Measurements from ENCODE around the gene SPAG9.
"Not testable (repeated sequence)": the region's sequence is repeated elsewhere in the genome, so short reads cannot be mapped to it uniquely, and the experiment has no call there.

The SPAG9 gene

DNA sequence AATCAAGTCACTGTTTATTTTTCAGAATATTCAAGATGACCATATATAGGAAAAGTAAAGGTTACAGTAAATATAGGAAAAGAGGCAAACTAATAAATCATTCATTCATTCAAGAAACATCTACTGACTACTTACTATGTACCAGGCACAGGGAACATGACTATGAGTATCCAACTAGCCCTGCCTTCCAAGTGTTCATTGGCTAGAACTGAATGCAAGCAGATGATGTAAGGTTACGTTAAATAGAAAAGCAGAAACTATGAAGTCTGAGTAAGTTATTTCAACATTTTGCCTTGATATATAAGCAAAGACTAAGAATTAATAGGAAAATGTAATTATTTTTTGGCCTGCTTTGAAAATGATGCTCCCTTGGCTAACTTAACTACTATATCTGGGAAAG, 36.7 kb downstream of the SPAG9 start:
- no peak for ATAC-seq
- DNase-seq, result no peak
- peaks cover 7% of the 10 kb centered on the region for H3K36me3 Mint-ChIP-seq (ENCODE audit: low read depth)
- no peak overlapping the region for H3K27ac Mint-ChIP-seq
- no peak overlapping the region for H3K4me3 Mint-ChIP-seq
- H3K27me3 Mint-ChIP-seq, result no peaks in the 10 kb centered on the region
- H3K9me3 Mint-ChIP-seq, result no peaks in the 10 kb centered on the region
- peaks cover 12% of the 10 kb centered on the region for H3K4me1 Mint-ChIP-seq

DNA sequence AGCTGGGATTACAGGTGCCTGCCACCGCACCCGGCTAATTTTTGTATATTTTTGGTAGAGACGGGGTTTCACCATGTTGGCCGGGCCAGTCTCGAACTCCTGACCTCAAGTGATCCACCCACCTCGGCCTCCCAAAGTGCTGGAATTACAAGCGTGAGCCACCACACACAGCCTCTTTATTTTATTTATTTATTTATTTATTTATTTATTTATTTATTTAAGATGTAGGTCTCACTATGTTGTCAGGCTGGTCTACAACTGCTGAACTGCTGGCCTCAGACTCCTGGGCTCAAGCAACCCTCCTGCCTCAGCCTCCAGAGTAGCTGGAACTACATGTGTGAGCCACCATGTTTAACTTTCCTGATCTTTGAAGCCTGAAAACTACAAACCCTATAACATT, 37.3 kb downstream of the SPAG9 start:
- H3K27me3 Mint-ChIP-seq, H3K4me3 Mint-ChIP-seq, H3K9me3 Mint-ChIP-seq, H3K27ac Mint-ChIP-seq, ATAC-seq, DNase-seq: not testable (repeated sequence)
- Mint-ChIP-seq H3K4me1 (peaks cover 12% of the 10 kb centered on the region), H3K36me3 (ENCODE audit: low read depth) (peaks cover 11% of the 10 kb centered on the region)

DNA sequence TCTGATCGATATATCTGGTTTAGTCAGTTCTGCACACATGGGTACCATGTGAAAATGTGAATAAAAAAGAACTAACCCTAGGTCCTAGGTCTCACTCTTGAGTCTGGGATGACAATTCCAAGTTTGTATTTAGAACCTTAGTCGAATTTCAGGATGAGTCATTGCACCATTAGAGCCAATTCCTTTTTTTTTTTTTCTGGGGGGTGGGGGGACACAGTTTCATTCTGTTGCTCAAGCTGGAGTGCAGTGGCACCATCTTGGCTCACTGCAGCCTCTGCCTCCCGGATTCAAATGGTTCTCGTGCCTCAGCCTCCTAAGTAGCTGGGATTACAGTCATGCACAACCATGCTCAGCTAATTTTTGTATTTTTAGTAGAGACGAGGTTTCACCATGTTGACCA, 41.6 kb downstream of the SPAG9 start:
- no peaks in the 10 kb centered on the region for H3K4me1 Mint-ChIP-seq
- no peak for DNase-seq
- no peaks in the 10 kb centered on the region for H3K9me3 Mint-ChIP-seq
- peaks cover 20% of the 10 kb centered on the region for H3K36me3 Mint-ChIP-seq (ENCODE audit: low read depth)
- no peaks in the 10 kb centered on the region for H3K27me3 Mint-ChIP-seq
- no peak for ATAC-seq
- no peak overlapping the region for H3K27ac Mint-ChIP-seq
- no peak overlapping the region for H3K4me3 Mint-ChIP-seq

DNA sequence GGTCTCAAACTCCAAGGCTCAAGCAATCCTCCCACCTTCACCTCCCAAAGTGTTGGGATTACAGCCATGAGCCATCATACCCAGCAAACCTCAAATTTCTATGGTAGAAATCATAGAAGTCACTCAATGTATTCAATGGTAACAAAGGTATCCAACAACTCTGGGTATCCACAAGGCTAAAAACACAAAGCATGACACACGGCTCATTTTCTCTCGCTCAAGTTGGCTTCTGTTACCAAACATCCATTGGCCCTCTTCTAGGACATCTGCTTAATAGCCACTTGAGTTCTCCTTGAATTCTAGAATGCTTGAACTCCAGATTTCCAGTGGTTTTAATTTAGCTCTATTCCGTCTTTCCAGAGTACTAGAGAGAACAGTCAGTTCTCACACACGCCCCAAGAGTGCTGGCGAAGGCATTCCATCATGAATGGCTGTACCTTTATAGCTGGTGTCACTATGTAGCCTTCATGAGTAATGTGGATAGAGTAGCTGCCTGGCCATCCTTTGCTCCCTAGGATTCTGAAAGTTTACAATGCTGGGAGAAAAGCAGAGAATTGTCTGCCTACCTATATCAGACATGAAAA, 42.6 kb downstream of the SPAG9 start:
- Mint-ChIP-seq H3K27ac (no peak overlapping the region), H3K36me3 (ENCODE audit: low read depth) (peaks cover 20% of the 10 kb centered on the region), H3K4me1 (no peaks in the 10 kb centered on the region), H3K27me3 (no peaks in the 10 kb centered on the region), H3K4me3 (no peak overlapping the region), H3K9me3 (no peaks in the 10 kb centered on the region)
- DNase-seq (no peak), ATAC-seq (no peak)

DNA sequence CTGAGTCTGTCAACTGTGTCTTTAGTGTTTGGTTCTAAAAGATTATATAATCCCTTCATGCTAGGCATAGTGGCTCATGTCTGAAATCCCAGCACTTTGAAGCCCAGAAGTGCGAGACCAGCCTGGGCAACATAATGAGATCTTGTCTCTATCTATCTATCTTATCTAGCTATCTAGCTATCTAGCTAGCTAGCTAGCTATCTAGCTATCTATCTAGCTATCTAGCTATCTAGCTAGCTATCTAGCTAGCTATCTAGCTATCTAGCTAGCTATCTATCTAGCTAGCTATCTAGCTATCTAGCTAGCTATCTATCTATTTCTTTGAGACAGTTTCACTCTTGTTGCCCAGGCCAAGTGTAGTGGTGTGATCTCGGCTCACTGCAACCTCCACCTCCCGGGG, 43.8 kb downstream of the SPAG9 start:
- no peak overlapping the region for H3K27ac Mint-ChIP-seq
- DNase-seq (no peak), ATAC-seq (no peak)
- H3K4me3 Mint-ChIP-seq, result no peak overlapping the region
- no peaks in the 10 kb centered on the region for H3K27me3 Mint-ChIP-seq
- no peaks in the 10 kb centered on the region for H3K9me3 Mint-ChIP-seq
- H3K36me3 Mint-ChIP-seq (ENCODE audit: low read depth), result peaks cover 20% of the 10 kb centered on the region
- peaks cover under 1% of the 10 kb centered on the region for H3K4me1 Mint-ChIP-seq

DNA sequence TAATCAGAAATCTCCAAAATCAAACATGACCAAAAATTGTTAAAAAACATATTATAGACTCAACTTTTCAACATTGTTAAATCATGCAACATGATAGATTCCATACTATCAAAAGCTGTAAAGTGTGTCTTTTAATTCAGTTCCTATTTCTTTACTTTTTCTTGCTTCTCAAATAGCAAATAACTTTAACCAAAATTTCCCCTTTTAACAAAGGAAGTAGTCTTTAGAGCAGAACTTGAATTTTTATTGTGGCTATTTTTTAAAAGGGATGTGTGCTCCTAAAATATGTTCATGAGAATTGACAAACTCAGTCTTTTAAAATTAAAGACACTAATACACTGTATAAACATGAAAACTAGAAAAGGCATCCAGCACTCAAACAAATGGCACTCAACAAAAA, 49.1 kb downstream of the SPAG9 start:
- H3K9me3 Mint-ChIP-seq, result no peaks in the 10 kb centered on the region
- H3K4me3 Mint-ChIP-seq, result no peak overlapping the region
- DNase-seq, result no peak
- H3K4me1 Mint-ChIP-seq, result peaks cover 18% of the 10 kb centered on the region
- H3K27ac Mint-ChIP-seq, result no peak overlapping the region
- no peak for ATAC-seq
- H3K36me3 Mint-ChIP-seq (ENCODE audit: low read depth), result peaks cover 2% of the 10 kb centered on the region
- no peaks in the 10 kb centered on the region for H3K27me3 Mint-ChIP-seq

DNA sequence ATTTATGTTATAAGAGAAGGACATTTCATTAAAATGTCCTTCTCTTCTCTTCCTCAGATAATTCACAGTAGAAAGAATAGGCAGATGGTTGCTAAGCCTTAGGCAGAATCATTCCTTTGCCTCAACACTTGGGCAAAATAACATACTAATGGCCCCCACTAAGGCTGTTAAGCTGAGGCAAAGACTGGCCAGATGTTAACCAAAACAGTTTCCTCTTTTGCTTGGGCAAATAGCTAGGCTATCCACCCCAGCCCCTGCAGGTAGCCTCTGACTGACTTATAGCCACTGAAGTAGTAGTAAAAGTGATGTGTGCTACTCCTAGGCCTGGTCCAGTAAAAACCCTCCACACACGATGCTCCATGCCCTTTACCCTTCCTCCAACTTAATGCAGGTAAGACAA, 55.2 kb downstream of the SPAG9 start:
- DNase-seq, result no peak

DNA sequence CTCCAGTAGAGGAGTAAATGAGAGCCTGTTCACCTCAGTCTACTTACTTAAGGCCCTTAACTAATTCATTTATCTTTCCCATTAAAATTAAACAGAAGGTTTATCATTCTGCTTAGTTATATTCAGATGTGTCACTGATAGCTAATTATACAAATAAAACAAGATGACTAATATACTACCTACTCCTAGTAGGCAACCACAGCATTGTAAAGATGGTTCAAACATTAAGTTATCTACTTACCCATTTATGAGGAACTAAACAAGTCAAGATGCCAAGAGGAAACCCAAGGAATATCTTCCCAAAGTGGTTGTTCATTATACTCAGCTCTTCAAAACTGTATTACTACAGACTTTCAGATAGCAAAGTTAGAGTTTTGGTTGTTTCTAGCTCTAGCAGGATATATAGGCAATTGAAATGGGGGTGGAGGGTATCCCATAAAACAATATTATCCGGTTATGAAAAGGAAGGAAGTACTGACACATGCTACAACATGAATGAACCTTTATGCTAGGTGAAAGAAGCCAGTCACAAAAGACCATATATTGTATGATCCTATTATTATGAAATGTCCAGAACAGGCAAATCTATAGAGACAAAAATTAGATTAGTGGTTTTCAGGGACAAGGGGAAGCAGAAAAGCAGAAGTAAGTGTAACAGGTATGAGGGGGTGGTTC, 56.5 kb downstream of the SPAG9 start:
- DNase-seq, result no peak
- H3K27ac Mint-ChIP-seq, result no peak overlapping the region

More for the DNA sequence above, 55.2 kb downstream of the SPAG9 start:
- H3K36me3 Mint-ChIP-seq (ENCODE audit: low read depth), result no peaks in the 10 kb centered on the region
- H3K4me3 Mint-ChIP-seq, result no peak overlapping the region
- H3K9me3 Mint-ChIP-seq, result no peaks in the 10 kb centered on the region
- ATAC-seq, result no peak
- no peaks in the 10 kb centered on the region for H3K27me3 Mint-ChIP-seq
- no peak overlapping the region for H3K27ac Mint-ChIP-seq
- H3K4me1 Mint-ChIP-seq, result peaks cover 15% of the 10 kb centered on the region

DNA sequence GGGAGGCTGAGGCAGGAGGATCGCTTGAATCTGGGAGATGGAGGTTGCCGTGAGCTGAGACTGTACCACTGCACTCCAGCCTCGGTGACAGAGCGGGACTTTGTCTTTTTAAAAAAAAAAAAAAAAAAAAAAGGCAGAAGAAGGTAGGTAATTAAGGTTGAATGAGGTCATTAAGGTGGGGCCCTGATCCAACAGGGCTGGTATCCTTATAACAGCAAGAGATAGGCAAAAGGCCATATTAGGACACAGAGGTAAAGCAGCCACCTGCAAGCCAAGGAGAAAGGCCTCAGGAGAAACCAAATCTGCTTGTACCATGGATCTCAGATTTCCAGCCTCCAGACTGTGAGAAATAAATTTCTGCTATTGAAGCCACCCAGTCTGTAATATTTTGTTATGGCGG, 60.3 kb downstream of the SPAG9 start:
- peaks cover 8% of the 10 kb centered on the region for H3K4me1 Mint-ChIP-seq
- no peak overlapping the region for H3K27ac Mint-ChIP-seq
- no peaks in the 10 kb centered on the region for H3K9me3 Mint-ChIP-seq
- no peak for DNase-seq
- H3K4me3 Mint-ChIP-seq, result no peak overlapping the region
- no peak for ATAC-seq
- H3K27me3 Mint-ChIP-seq, result no peaks in the 10 kb centered on the region
- H3K36me3 Mint-ChIP-seq (ENCODE audit: low read depth), result no peaks in the 10 kb centered on the region

More for the DNA sequence above, 56.5 kb downstream of the SPAG9 start:
- no peak overlapping the region for H3K4me3 Mint-ChIP-seq
- H3K4me1 Mint-ChIP-seq, result peaks cover 11% of the 10 kb centered on the region
- H3K36me3 Mint-ChIP-seq (ENCODE audit: low read depth), result no peaks in the 10 kb centered on the region
- H3K9me3 Mint-ChIP-seq, result no peaks in the 10 kb centered on the region
- no peak for ATAC-seq
- no peaks in the 10 kb centered on the region for H3K27me3 Mint-ChIP-seq

DNA sequence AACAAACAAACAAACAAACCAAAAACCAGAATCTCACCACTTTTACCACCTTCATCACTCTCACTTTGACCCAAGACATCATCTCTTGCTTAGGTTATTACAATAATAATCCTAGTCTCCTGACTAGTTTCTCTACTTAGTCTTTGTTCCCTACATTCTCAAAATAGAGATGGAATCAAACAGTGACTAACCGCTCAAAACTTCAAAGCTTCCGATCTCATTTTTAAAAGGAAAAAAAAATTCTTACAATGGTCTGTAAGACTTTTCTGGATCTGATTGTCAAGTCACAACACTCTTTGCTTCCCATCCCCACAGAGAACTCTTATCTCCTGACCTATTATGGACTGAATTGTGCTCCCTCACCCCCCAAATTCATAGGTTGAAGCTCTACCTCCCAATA, 60.9 kb downstream of the SPAG9 start:
- H3K4me3 Mint-ChIP-seq, result no peak overlapping the region
- ATAC-seq (no peak), DNase-seq (no peak)
- no peak overlapping the region for H3K27ac Mint-ChIP-seq
- H3K27me3 Mint-ChIP-seq, result no peaks in the 10 kb centered on the region
- peaks cover 8% of the 10 kb centered on the region for H3K4me1 Mint-ChIP-seq
- H3K9me3 Mint-ChIP-seq, result no peaks in the 10 kb centered on the region
- H3K36me3 Mint-ChIP-seq (ENCODE audit: low read depth), result no peaks in the 10 kb centered on the region

DNA sequence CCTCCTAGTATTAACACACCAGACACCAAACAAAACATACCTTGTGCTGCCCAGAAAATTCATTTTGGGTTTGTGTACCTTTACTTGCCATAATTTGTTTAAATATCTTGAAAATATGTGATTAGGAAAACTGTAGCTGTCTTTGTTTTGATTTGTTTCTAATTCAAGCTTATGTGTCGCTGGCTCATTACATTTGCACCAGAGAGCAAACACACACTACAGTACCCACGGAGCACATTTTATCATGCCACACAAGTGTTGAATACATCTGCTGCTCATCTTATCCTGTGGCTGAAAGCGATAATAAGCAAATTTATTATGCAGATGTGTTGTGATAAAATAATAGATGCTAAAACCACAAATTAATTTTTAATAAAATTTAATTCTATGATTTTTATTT, 63.1 kb downstream of the SPAG9 start:
- Mint-ChIP-seq H3K27ac (no peak overlapping the region), H3K4me3 (no peak overlapping the region), H3K27me3 (no peaks in the 10 kb centered on the region), H3K4me1 (peaks cover 5% of the 10 kb centered on the region), H3K36me3 (ENCODE audit: low read depth) (no peaks in the 10 kb centered on the region), H3K9me3 (no peaks in the 10 kb centered on the region)
- no peak for ATAC-seq
- DNase-seq, result no peak

DNA sequence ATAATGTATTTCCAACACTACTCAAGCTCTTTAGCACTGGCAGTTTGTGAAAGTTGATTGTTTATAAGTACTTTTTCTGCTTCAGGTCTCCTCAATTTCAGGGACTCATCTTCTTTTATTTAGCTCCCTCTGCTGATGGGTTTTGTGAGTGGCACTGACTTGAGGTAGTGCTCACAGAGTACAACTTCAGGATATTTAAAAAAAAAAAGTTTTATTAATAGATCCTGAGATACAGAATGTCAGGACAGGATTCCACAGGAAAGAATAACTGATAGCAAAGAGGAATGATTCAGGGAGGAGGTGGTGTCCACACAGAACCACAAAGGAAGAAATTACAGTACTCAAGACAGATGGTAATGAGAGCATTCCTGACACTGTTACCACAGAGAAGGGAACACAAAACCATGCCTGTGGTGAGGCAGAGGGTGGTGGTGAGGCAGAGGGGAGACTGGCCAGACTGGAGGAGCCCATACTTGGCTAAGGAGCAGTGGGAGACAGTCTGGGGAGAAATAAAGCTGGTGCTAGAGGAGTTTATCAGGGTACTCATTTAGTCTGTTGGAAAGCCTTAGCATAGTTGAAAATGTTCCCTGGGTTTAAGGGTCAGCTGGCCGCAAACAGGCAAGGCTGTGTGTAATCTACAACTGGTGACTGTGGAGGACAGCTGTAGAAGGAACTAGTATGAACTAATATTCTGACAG, 63.7 kb downstream of the SPAG9 start:
- ATAC-seq (peak; percentile 61), DNase-seq (no peak)
- H3K36me3 Mint-ChIP-seq (ENCODE audit: low read depth), result peaks cover 2% of the 10 kb centered on the region
- H3K27me3 Mint-ChIP-seq, result no peaks in the 10 kb centered on the region
- H3K4me3 Mint-ChIP-seq, result no peak overlapping the region
- peaks cover 5% of the 10 kb centered on the region for H3K4me1 Mint-ChIP-seq
- no peaks in the 10 kb centered on the region for H3K9me3 Mint-ChIP-seq
- H3K27ac Mint-ChIP-seq, result no peak overlapping the region

DNA sequence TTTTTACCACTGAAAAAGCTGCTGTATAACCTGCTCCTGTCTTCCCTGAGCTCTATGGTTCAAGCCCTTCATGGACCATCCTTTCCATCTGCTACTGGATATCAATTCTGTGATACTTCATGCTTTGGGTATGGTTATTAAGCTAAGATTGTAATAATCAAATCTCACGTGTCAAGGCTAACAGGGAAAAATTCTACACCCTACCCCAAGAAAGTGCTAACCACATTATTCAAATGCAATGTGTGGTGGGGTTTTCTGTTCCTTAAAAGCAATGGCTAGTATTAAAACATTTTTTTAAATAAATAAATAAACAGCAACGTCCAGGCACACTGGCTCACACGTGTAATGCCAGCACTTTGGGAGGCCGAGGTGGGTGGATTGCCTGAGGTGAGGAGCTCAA, 65.9 kb downstream of the SPAG9 start:
- DNase-seq (no peak), ATAC-seq (no peak)
- H3K4me3 Mint-ChIP-seq, result no peak overlapping the region
- peaks cover 10% of the 10 kb centered on the region for H3K4me1 Mint-ChIP-seq
- H3K9me3 Mint-ChIP-seq, result no peaks in the 10 kb centered on the region
- no peak overlapping the region for H3K27ac Mint-ChIP-seq
- H3K27me3 Mint-ChIP-seq, result no peaks in the 10 kb centered on the region
- H3K36me3 Mint-ChIP-seq (ENCODE audit: low read depth), result peaks cover 2% of the 10 kb centered on the region

DNA sequence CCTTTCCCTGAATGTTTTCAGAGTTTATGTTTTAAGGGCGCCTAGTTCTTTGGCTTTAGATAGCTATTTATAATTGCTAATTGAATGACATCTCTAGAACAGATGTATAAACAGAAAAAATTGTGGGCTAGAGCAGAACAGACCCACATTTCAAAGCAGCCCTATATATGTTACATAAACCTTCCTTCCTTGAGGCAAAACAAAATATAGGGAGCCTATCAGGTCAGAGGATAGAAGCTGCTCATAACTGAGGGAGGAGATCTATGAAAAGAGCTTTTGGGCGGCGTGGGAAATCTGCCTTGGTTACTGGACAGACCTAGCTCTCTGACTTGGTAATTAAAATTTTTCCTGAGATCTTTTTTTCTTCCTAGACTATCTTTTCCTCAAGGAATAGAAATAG, 68.4 kb downstream of the SPAG9 start:
- Mint-ChIP-seq H3K27ac (no peak overlapping the region), H3K36me3 (ENCODE audit: low read depth) (peaks cover 2% of the 10 kb centered on the region), H3K4me1 (peaks cover 11% of the 10 kb centered on the region), H3K27me3 (no peaks in the 10 kb centered on the region), H3K4me3 (no peak overlapping the region), H3K9me3 (no peaks in the 10 kb centered on the region)
- DNase-seq, result no peak
- ATAC-seq, result no peak

DNA sequence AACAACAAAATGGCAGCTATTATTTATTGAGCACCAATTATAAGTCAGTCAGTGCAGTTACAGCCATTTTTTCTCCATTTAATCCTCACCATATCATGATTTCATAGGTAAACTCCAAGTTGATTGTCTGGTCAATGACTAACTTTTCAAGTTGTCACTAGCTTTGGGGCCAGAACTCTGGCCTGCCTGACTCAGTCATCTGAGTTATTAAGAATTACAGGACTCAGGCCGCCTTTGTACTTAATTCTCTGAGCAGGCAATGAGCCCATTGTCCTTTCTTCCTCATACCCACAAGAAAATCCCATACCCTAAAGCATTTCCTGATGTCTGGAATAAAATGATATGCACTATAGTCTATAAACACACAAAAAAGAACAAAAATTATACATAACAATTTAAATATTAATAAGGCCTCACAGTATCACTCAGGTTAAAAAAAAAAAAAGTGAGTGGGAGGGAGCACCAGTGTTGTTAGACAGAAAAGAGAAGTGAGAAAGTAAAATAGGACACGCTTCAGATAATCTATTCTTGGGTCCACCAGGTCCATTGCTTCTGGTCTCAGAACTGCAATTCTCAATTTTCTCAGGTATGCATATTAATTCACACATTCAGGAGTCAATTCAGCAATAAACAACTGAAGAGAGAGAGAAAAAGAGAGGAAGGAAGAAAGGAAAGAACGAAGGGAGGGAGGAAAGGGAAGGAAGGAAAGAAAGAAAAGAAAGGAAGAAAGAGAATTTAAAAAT, 70.2 kb downstream of the SPAG9 start:
- Mint-ChIP-seq H3K4me3 (no peak overlapping the region), H3K9me3 (no peaks in the 10 kb centered on the region), H3K36me3 (ENCODE audit: low read depth) (peaks cover 2% of the 10 kb centered on the region), H3K27me3 (no peaks in the 10 kb centered on the region), H3K4me1 (peaks cover 8% of the 10 kb centered on the region), H3K27ac (no peak overlapping the region)
- no peak for ATAC-seq
- DNase-seq, result no peak

All from activated naive CD8-positive, alpha-beta T cell treated with anti-CD3 and anti-CD28 coated beads, Interleukin-2, amount 50 U/mL, for 24 hours (primary cell).